Liver (tissue), 9 donors: Measurements from ENCODE around the gene CKM. TPM values are rescaled to one million over a fixed set of nuclear protein-coding genes. Genes with fewer than 3 reads are reported as not detected.

Source experiments
- DNase-seq: peaks from one replicate; pipeline ENCODE4 v3.0.0-alpha.2; 2017; ENCODE audit warnings: low spot score
- H3K27ac ChIP-seq, 2 donors: one replicate each; pipeline ENCODE4 v1.7.0; 2013; ENCODE audit warnings: inconsistent platforms in 2 of 2, low read length in 2 of 2, control low read depth in 1 of 2, low read depth in 1 of 2, mild to moderate bottlenecking in 1 of 2
- H3K27me3 ChIP-seq, 4 donors: one replicate each; pipeline versions ENCODE4 v1.6.1 to v1.7.0; 2013; ENCODE audit warnings: low read length in 3 of 4, inconsistent platforms in 1 of 4, mild to moderate bottlenecking in 1 of 4, moderate library complexity in 1 of 4; ENCODE audit not compliant: control insufficient read depth in 4 of 4, insufficient read depth in 4 of 4
- H3K36me3 ChIP-seq, 4 donors: one replicate each; pipeline versions ENCODE4 v1.6.1 to v1.7.0; 2013; ENCODE audit warnings: low read length in 3 of 4, mild to moderate bottlenecking in 3 of 4, low read depth in 1 of 4, moderate library complexity in 1 of 4; ENCODE audit not compliant: control insufficient read depth in 4 of 4, insufficient read depth in 3 of 4
- H3K4me1 ChIP-seq, 4 donors: one replicate each; pipeline versions ENCODE4 v1.6.1 to v1.7.0; 2013; ENCODE audit warnings: low read length in 3 of 4, mild to moderate bottlenecking in 3 of 4, moderate library complexity in 1 of 4; ENCODE audit not compliant: control insufficient read depth in 4 of 4, insufficient read depth in 4 of 4
- H3K4me3 ChIP-seq, 3 donors: one replicate each; pipeline versions ENCODE4 v1.6.1 to v1.7.0; 2013; ENCODE audit warnings: low read length in 3 of 3, control low read depth in 1 of 3, low read depth in 1 of 3, mild to moderate bottlenecking in 1 of 3
- H3K9ac ChIP-seq, 2 donors: one replicate each; pipeline ENCODE4 v1.7.0; 2013; ENCODE audit warnings: low read length in 2 of 2, mild to moderate bottlenecking in 2 of 2, moderate library complexity in 2 of 2, control low read depth in 1 of 2, low read depth in 1 of 2
- H3K9me3 ChIP-seq, 4 donors: one replicate each; pipeline versions ENCODE4 v1.6.1 to v1.7.0; 2013; ENCODE audit warnings: low read length in 3 of 4; ENCODE audit not compliant: control insufficient read depth in 4 of 4
- ATF3 ChIP-seq: IDR thresholded peaks from 2 replicates; pipeline ENCODE4 v1.6.1; 2016; ENCODE audit warnings: antibody characterized with exemption
- CTCF ChIP-seq: fragments of 150-350 bp; IDR thresholded peaks from 2 replicates; pipeline ENCODE4 v1.5.1; 2017; ENCODE audit warnings: improper control_type of control experiment, low read depth, low read length; ENCODE audit not compliant: missing input control
- EGR1 ChIP-seq, 2 donors: IDR thresholded peaks; 2 replicates each; pipeline ENCODE4 v1.6.1; 2016 to 2018; ENCODE audit warnings: antibody characterized with exemption in 2 of 2, low read depth in 2 of 2
- HNF4G ChIP-seq: IDR thresholded peaks from 2 replicates; pipeline ENCODE4 v1.6.1; 2016; ENCODE audit warnings: antibody characterized with exemption
- JUND ChIP-seq, 2 donors: IDR thresholded peaks; 2 replicates each; pipeline ENCODE4 v1.6.1; 2016; ENCODE audit warnings: antibody characterized with exemption in 2 of 2
- RAD21 ChIP-seq, 2 donors: IDR thresholded peaks; 2 replicates each; pipeline ENCODE4 v1.6.1; 2016; ENCODE audit warnings: antibody characterized with exemption in 2 of 2, mild to moderate bottlenecking in 2 of 2
- RXRA ChIP-seq, 2 donors: IDR thresholded peaks; 2 replicates each; pipeline ENCODE4 v1.6.1; 2017 to 2018; ENCODE audit warnings: antibody characterized with exemption in 2 of 2, mild to moderate bottlenecking in 1 of 2
- SP1 ChIP-seq: IDR thresholded peaks from 2 replicates; pipeline ENCODE4 v1.6.1; 2018; ENCODE audit warnings: antibody characterized with exemption, mild to moderate bottlenecking
- TAF1 ChIP-seq: conservative IDR thresholded peaks from 2 replicates; pipeline ENCODE4 v1.6.1; 2016; ENCODE audit warnings: antibody characterized with exemption, mild to moderate bottlenecking
- YY1 ChIP-seq: IDR thresholded peaks from 2 replicates; pipeline ENCODE4 v1.6.1; 2016; ENCODE audit warnings: antibody characterized with exemption, mild to moderate bottlenecking
- WGBS: extraction: QIAGEN DNeasy Blood & Tissue Kit; methylation state at CpG from one replicate; pipeline ENCODE4 v1.1.7; 2013; 5-methylcytosine and 5-hydroxymethylcytosine counted together
- polyA plus RNA-seq, 2 donors: library from polyadenylated mRNA; stranded (reverse) in 1 of 2; unstranded in 1 of 2; fragments of 200-250 nt in 1 of 2; fragments of >200 nt in 1 of 2; fragmentation: Nextera tagmentation in 1 of 2; extraction: Ambion mirVana in 1 of 2; gene quantifications; one replicate each; pipeline versions ENCODE4 v1.2.1 to v1.2.3, GENCODE V29; 2013 to 2015
- total RNA-seq, 2 donors: library from RNA; depleted of rRNA; stranded (reverse); fragments of >200 nt; gene quantifications; one replicate each; pipeline ENCODE4 v1.2.3, GENCODE V29; 2014
- TF ChIP-seq, protein P1 (sequence below): IDR thresholded peaks from 2 replicates; pipeline ENCODE4 v1.6.1; 2016; ENCODE audit warnings: antibody characterized with exemption
- TF ChIP-seq, protein P2 (sequence below): IDR thresholded peaks from 2 replicates; pipeline ENCODE4 v1.6.1; 2016; ENCODE audit warnings: antibody characterized with exemption
- TF ChIP-seq, protein P3 (sequence below): IDR thresholded peaks from 2 replicates; pipeline ENCODE4 v1.6.1; 2016; ENCODE audit warnings: antibody characterized with exemption, mild to moderate bottlenecking
- donor health status: healthy.
- donor health status: healthy.
- donor health status: healthy.
- donor health status: healthy.
- donor health status: healthy.

Gene CKM
- total and polyA plus RNA-seq, 4 donors: 0.05 to 0.37 (median 0.17) TPM; not detected in 1

- no peaks in the 10 kb centered on the region for H3K4me1 ChIP-seq
- no peaks in the 10 kb centered on the region for H3K27me3 ChIP-seq
- DNase-seq: no peak
- no peak overlapping the region for H3K9ac ChIP-seq
- 73% methylated on average over 25 of the region's 25 CpGs for WGBS
- peaks cover 0 to 18% (median 2%) of the 10 kb centered on the region in 4 donors for H3K36me3 ChIP-seq
- TF ChIP-seq EGR1 (IDR thresholded peaks at IDR 0.05; ENCODE audit: low read depth in 2 of 2) (no peak), SP1 (no peak), CTCF (no peak)
- H3K9me3 ChIP-seq: no peaks in the 10 kb centered on the region
- no peak overlapping the region for H3K27ac ChIP-seq
- H3K4me3 ChIP-seq: no peak overlapping the region
Measured at GRCh38 chr19:45347570-45348366, 25.1 kb upstream of the CKM start.

DNA sequence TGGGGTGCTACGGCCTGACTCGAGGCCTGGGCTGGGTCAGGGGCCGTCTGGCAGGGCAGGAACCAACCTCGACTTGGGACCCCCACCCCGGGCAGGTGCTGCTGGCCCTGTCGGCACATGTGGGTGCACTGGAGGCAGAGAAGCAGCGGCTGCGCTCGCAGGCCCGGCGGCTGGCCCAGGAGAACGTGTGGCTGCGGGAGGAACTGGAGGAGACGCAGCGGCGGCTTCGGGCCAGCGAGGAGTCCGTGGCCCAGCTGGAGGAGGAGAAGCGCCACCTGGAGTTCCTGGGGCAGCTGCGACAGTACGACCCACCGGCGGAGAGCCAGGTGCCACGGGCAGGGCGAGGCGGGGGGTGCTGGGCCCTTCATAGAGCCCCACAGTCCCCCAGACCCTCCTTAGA, 23.8 kb upstream of the CKM start:
- H3K4me3 ChIP-seq: no peak overlapping the region
- H3K36me3 ChIP-seq: peaks cover 0 to 5% (median 1%) of the 10 kb centered on the region in 4 donors
- no peak overlapping the region for H3K27ac ChIP-seq
- H3K9me3 ChIP-seq: no peaks in the 10 kb centered on the region
- 40% methylated on average over 27 of the region's 27 CpGs for WGBS
- H3K4me1 ChIP-seq: no peaks in the 10 kb centered on the region
- no peaks in the 10 kb centered on the region for H3K27me3 ChIP-seq
- H3K9ac ChIP-seq: no peak overlapping the region
- TF ChIP-seq JUND (IDR thresholded peaks at IDR 0.05) (no peak), ATF3 (no peak), YY1 (no peak), EGR1 (IDR thresholded peaks at IDR 0.05; ENCODE audit: low read depth in 2 of 2) (no peak), RAD21 (IDR thresholded peaks at IDR 0.05) (no peak), HNF4G (no peak)
- TF ChIP-seq, protein P1, sequence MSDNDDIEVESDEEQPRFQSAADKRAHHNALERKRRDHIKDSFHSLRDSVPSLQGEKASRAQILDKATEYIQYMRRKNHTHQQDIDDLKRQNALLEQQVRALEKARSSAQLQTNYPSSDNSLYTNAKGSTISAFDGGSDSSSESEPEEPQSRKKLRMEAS: no peak
- TF ChIP-seq, protein P2, sequence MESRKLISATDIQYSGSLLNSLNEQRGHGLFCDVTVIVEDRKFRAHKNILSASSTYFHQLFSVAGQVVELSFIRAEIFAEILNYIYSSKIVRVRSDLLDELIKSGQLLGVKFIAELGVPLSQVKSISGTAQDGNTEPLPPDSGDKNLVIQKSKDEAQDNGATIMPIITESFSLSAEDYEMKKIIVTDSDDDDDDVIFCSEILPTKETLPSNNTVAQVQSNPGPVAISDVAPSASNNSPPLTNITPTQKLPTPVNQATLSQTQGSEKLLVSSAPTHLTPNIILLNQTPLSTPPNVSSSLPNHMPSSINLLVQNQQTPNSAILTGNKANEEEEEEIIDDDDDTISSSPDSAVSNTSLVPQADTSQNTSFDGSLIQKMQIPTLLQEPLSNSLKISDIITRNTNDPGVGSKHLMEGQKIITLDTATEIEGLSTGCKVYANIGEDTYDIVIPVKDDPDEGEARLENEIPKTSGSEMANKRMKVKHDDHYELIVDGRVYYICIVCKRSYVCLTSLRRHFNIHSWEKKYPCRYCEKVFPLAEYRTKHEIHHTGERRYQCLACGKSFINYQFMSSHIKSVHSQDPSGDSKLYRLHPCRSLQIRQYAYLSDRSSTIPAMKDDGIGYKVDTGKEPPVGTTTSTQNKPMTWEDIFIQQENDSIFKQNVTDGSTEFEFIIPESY: no peak
- DNase-seq: no peak

GRCh38 chr19:45345506-45345860, 22.8 kb upstream of the CKM start:
- Histone ChIP-seq H3K27ac (no peak overlapping the region), H3K4me3 (no peak overlapping the region), H3K4me1 (peaks cover 1 to 5% (median 2%) of the 10 kb centered on the region in 4 donors), H3K27me3 (no peaks in the 10 kb centered on the region), H3K9me3 (no peaks in the 10 kb centered on the region), H3K36me3 (no peaks in the 10 kb centered on the region), H3K9ac (no peak overlapping the region)
- no peak for DNase-seq
- WGBS: 85% methylated on average over 15 of the region's 15 CpGs
- no peak for TF ChIP-seq TAF1
- TF ChIP-seq RXRA (IDR thresholded peaks at IDR 0.05): no peak
- TF ChIP-seq, protein P3, sequence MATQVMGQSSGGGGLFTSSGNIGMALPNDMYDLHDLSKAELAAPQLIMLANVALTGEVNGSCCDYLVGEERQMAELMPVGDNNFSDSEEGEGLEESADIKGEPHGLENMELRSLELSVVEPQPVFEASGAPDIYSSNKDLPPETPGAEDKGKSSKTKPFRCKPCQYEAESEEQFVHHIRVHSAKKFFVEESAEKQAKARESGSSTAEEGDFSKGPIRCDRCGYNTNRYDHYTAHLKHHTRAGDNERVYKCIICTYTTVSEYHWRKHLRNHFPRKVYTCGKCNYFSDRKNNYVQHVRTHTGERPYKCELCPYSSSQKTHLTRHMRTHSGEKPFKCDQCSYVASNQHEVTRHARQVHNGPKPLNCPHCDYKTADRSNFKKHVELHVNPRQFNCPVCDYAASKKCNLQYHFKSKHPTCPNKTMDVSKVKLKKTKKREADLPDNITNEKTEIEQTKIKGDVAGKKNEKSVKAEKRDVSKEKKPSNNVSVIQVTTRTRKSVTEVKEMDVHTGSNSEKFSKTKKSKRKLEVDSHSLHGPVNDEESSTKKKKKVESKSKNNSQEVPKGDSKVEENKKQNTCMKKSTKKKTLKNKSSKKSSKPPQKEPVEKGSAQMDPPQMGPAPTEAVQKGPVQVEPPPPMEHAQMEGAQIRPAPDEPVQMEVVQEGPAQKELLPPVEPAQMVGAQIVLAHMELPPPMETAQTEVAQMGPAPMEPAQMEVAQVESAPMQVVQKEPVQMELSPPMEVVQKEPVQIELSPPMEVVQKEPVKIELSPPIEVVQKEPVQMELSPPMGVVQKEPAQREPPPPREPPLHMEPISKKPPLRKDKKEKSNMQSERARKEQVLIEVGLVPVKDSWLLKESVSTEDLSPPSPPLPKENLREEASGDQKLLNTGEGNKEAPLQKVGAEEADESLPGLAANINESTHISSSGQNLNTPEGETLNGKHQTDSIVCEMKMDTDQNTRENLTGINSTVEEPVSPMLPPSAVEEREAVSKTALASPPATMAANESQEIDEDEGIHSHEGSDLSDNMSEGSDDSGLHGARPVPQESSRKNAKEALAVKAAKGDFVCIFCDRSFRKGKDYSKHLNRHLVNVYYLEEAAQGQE: no peak
- TF ChIP-seq CTCF: no peak
